Activated T-cell treated with anti-CD3 and anti-CD28 coated beads for 1 hour (primary cell): ENCODE results near the gene SPAG7.
"Not testable (repeated sequence)": the region's sequence is repeated elsewhere in the genome, so short reads cannot be mapped to it uniquely, and the experiment has no call there.

Experiments
- DNase-seq: peaks from one replicate; pipeline ENCODE4 v3.0.0-alpha.2; 2020; ENCODE audit warnings: low read depth

Gene SPAG7

DNA sequence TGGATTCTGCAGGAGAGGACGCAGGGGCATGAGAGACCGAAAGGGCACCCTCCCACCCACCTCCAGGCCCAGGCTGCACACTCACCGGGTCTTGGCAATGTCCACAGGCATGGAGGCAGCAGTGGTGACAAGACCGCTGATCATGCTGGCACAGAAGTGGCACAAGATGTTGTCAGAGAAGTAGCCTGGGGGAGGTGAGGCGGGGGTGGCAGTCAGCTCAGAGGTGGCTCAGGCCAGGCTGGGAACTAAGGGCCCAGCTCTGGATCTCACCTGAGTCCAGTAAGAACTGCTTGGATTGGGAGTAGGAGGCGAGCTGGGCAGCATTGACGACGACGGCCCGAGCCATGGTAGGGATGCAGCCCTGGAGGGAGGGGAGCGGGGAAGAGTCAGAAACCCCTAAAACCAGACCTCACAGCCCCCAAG lies 29.5 kb downstream of the SPAG7 start:
- no peak for DNase-seq

DNA sequence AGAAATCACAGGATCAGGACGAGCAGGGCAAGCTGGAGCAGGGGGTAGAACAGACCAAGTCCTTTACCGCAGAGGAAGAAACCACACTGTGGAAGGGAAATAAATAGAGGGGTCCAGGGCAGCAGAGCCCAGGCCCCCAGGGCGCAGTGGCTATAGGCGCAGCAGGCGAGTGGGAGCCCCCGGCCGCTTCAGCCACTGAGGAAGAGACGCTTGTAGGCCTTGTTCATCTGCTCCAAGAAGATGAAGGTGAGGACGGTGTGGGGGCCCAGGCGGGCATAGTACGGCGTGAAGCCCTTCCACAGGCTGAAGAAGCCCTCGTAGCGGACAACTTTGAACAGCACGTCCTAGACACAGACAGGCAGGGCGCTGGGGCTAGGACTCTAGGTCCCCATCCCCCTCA lies 30.1 kb downstream of the SPAG7 start:
- no peak for DNase-seq

DNA sequence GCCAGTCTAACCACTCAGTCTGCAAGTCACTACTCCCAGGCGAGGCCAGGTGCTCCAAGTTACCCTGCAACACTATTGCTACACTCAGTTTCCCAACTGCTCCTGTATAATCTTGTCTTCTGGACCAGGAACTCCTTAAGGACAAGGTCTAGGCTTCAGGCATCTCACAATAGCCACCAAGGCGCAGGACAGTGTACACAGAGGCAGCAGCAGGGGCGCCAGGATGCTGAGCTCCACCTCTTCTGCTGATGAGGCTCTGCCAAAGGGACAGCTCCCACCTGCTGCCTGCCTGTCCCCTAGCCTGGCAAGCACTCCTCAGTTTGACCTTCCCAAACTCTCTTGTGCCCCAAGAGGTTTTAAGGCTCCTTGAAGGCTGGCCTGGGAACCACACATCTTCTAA lies 31.2 kb downstream of the SPAG7 start:
- no peak for DNase-seq

DNA sequence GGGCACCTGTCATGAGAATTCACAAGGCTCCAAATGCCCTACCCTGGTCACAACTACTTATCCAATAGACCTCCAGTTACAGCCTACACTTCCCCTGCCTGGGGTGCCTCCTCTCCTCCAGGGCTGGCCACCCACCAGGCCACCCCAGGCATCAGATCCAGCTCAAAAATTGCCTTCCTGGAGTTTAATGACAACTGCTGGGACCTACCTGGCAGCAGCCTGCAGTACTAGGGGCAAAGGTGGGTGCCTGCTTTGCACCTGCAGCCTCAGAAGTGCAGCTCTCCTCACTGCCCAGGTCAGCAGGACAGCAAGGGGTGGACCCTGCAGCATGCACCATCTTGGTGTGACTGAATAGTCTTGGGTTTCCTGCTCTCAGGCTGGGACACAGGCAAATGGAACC lies 32.0 kb downstream of the SPAG7 start:
- DNase-seq: no peak

DNA sequence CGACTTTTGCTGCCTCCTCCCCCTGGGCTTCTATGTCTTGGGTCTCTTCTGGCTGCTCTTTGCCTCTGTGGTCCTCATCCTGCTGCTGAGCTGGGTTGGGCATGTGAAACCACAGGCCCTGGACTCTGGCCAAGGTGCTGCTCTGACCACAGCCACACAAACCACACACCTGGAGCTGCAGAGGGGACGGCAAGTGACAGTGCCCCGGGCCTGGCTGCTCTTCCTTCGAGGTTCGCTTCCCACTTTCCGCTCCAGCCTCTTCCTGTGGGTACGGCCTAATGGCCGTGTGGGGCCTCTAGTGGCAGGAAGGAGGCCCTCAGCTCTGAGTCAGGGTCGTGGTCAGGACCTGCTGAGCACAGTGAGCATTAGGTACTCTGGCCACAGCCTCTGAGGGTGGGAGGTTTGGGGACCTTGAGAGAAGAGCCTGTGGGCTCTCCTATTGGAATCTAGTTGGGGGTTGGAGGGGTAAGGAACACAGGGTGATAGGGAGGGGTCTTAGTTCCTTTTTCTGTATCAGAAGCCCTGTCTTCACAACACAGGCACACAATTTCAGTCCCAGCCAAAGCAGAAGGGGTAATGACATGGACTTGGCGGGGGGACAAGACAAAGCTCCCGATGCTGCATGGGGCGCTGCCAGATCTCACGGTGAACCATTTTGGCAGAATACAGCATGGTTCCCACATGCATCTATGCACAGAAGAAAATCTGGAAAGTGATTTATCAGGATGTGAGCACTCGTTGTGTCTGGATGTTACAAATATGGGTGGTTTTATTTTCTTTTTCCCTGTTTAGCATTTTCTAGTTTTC lies 33.2 kb downstream of the SPAG7 start:
- no peak for DNase-seq

DNA sequence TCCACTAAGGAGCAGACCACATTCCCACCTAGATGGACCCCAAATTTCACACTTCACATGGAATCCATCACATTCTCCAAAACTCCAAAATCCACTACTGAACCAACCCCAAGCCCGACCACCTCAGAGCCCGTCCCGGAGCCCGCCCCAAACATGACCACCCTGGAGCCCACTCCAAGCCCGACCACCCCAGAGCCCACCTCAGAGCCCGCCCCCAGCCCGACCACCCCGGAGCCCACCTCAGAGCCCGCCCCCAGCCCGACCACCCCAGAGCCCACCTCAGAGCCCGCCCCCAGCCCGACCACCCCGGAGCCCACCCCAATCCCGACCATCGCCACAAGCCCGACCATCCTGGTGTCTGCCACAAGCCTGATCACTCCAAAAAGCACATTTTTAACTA lies 34.0 kb downstream of the SPAG7 start:
- no peak for DNase-seq

DNA sequence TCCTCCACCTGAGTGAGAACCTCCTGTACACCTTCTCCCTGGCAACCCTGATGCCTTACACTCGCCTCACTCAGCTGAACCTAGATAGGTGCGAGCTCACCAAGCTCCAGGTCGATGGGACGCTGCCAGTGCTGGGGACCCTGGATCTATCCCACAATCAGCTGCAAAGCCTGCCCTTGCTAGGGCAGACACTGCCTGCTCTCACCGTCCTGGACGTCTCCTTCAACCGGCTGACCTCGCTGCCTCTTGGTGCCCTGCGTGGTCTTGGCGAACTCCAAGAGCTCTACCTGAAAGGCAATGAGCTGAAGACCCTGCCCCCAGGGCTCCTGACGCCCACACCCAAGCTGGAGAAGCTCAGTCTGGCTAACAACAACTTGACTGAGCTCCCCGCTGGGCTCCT lies 34.9 kb downstream of the SPAG7 start:
- no peak for DNase-seq

DNA sequence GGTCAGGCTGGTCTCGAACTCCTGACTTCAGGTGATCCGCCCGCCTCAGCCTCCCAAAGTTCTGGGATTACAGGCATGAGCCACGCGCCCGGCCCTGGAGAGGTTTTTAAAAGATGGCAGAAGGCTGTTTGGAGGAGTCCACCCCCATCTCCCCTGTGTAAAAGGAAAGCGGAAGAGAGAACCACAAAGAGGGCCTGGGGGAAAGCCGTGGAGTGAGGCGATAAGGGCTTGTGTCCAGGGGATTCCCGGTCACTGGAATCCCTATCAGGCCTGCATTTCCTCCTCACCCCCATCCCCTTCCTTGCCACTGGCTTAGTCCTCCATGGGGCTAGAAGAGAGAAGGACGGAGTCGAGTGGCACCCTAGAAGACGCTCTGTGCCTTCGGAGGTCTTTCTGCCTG lies 35.7 kb downstream of the SPAG7 start, which contains the start of gene GP1BA:
GP1BA (plus strand) TSS at position 315 of the 400 bp plus-strand sequence. CDS start 328 bp downstream, outside the sequence.
- DNase-seq: no peak

DNA sequence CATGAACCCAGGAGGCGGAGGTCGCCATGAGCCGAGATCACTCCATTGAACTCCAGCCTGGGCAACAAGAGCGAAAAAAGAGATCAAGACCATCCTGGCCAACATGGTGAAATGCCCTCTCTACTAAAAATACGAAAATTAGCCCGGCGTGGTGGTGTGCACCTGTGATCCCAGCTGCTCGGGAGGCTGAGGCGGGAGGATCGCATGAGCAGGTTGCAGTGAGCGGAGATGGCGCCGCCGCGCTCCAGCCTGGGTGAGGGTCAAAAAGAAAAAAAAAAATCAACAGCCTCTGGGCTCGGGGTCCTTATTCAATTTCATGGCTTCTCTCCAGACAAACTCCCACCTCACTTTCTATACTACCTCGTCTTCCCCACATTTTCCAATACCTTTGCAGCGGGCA lies 38.7 kb downstream of the SPAG7 start:
- DNase-seq: no peak

DNA sequence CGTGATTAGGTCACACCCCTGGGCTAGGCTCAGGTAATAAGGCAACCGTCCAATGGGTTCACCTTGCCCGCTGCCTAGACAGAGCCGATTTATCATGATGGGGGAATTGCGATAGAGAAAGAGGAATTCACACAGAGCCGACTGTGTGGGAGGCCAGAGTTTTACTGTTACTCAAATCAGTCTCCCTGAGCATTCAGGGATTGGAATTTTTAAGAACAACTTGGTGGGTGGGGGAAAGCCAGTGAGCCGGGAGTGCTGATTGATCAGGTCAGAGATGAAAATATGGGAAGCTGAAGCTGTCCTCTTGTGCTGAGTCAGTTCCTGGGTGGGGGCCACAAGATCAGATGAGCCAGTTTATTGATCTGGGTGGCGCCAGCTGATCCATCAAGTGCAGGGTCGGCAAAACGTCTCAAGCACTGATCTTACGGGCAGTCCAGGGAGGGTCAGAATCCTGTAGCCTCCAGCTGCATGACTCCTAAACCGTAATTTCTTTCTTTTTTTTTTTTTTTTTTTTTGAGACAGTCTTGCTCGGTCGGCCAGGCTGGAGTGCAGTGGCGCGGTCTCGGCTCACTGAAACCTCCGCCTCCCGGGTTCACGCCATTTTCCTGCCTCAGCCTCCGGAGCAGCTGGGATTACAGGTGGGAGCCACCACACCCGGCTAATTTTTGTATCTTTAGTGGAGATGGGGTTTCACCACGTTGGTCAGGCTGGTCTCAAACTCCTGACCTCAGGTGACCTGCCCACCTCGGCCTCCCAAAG lies 40.9 kb downstream of the SPAG7 start:
- not testable (repeated sequence) for DNase-seq

DNA sequence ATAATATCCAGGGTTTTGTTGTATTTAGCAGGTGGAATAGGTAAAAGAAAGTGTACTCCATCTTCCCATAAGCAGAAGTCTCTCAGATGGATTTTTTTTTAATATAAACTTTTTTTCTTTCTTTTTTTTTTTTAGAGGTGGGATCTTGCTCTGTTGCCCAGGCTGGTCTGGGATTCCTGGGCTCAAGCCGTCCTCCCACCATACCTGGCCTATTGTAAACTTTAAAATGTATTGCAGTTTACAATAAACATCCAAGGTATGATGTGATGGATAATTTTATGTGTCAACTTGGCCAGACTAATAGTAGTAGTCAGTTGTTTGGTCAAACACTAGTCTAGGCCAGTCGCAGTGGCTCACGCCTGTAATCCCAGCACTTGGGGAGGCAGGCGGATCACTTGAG lies 46.3 kb downstream of the SPAG7 start:
- no peak for DNase-seq

DNA sequence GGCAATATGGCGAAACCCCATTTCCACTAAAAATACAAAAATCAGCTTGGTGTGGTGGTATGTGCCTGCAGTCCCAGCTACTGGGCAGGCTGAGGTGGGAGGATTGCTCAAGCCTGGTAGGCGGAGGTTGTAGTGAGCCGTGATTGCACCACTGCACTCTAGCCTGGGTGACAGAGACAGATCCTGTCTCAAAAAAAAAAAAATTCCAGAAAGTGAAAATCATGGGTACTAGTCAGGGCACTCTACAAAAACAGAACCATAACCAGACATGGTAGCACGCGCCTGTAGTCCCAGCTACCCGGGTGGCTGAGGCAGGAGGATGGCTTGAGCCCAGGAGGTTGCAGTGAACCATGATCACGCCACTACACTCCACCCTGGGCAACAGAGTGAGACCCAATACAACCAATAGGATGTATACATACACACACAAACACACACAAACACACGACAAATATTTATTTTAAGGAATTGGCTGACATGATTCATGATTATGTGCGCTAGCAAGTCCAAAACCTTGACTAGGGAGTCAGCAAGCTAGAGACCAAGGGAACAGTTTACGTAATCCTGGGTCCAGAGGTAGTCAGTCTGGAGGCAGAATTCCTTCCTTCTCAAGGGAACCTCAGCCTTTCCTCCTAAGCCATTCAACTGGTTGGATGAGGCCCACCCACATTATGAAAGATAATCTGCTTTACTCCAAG lies 47.1 kb downstream of the SPAG7 start:
- no peak for DNase-seq

DNA sequence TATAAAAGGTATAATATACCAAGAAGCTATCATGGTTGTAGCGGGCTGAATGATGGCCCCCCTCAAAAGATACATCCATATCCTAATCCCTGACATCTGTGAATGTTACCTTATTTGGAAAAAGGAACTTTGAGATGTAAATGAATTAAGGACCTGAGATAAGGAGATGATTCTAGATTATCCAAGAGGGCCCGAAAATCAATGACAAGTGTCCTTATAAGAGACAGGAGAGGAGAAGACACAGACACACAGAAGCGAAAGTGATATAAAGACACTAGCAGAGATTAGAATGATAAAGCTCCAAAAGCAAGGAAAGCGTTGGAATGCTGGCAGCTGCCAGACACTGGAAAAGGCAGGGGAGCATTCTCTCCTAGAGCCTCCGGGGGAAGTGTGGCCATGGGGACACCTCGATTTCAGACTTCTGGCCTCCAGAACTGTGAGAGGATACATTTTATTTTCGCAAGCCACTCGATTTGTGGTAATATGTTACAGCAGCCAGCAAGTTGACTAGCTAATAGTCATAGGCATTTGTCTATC lies 48.0 kb downstream of the SPAG7 start:
- DNase-seq: no peak

DNA sequence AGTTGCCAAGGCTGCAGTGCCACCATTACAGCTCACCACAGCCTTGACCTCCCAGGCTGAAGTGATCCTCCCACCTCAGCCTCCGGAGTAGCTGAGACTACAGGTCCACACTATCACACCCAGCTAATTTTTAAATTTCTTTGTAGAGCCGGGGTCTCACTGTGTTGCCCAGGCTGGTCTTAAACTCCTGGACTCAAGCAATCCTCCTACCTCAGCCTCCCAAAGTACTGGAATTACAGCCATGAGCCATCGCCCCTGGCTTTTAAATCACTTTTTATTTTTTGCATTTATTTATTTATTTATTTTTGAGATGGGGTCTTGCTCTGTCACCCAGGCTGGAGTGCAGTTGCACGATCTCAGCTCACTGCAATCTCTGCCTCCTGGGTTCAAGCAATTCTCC lies 53.1 kb downstream of the SPAG7 start:
- not testable (repeated sequence) for DNase-seq

DNA sequence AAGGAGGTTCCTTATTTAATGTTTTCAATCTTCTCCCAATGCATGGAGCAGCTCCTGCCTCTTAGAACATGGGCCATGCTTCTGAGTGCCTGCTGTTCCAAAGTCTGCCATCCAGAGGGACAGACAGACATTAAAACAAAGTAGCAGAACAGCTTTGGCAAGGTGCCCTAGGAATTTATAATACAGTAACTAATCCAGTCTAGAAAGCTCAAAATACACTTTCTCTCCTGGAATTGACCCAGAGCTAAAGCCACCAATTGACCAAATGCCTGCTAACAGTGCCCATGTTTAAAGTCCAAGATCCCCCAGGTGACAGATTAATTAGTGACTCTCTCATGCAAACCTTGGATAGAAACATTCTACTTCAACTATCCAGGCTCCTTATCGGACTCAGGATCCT lies 53.6 kb downstream of the SPAG7 start:
- no peak for DNase-seq
